GM13977 (cell line): ENCODE measurements around the gene TLN1.

ENCODE experiments used
- DNase-seq: peaks from one replicate; pipeline ENCODE4 v3.0.0; 2012; ENCODE audit warnings: low spot score
- CTCF ChIP-seq: IDR thresholded peaks from 2 replicates; pipeline ENCODE4 v1.5.1; 2012; ENCODE audit warnings: mild to moderate bottlenecking, control low read depth; ENCODE audit not compliant: insufficient read depth; ENCODE audit errors: extremely low read depth, missing control alignments
- in situ Hi-C: fragments of 300-500 bp; cut with MboI; formaldehyde crosslinking; loops from one replicate; pipeline ENCODE4 v1.12.0; 2022; ENCODE audit warnings: low sequenced_read_pairs, low pct_unique_long_range_greater_than_20kb, mixed read lengths, inconsistent platforms; ENCODE audit not compliant: unreplicated experiment

TLN1 gene

GRCh38 chr9:35673132-35674024, 58.6 kb downstream of the TLN1 start, which contains the start of gene CA9:
Gene CA9 (plus strand): TSS chr9:35673928. CDS start chr9:35673960, 32 bp downstream.
- in situ Hi-C loops: no loop called here
- no peak for DNase-seq
- TF ChIP-seq CTCF: no peak

DNA sequence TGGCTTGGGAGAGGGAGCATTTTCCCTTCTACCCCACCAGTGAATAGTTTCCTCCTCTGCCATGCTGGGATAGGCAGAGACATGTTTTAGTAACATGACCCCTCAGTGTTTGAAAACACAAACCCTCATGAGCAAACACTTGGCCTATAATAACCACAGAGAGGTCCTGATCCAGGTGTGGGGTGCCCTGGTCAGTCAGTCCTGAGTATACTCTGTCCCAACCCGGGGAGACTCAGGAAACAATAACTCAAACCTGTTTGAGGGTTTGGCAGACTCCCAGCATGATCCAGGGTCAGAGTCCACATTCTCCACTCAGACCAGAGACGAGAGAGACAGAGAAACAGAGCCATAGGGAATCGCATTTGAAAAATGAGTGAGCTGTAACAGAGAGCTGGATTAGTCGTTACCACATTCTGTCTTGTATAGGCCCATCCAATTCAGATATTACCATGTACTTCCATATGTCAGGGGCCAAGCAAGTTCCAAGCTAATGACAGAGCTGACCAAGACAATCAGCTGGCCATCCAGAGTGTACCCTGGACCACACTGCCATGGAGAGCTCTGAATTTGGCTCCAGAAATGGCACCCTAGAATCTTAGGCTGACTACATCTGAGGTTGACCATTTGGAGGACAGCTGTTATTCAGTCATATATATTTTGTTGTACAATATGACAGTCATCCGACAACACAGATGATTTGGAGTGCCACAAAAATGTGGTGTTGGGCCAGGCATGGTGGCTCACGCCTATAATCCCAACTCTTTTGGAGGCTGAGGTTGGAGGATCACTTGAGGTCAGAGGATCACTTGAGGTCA, 62.5 kb downstream of the TLN1 start:
- in situ Hi-C loops: loop anchor here (10.0 kb wide), 1 partner anchor 55 kb away; no protein-coding TSS in a partner anchor
- DNase-seq: no peak
- no peak for TF ChIP-seq CTCF

DNA sequence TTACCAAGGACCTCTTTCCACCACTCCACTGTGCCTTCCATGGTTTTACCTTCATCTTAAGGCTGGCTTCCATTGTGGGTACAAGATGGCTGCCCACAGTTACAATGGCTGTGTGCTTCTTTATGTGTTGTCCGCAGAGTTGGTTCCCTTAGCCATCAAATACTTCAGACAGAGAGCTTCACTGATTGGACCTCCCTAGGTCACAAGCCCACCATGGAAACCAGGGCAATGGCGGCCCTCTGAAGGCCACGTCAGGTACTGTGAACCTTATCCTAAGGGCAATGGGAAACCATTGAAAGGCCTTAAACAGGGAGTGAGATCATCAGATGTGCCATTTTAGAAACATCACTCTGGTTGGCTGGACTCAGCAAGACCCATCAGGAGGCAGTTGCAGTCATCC, 64.1 kb downstream of the TLN1 start:
- in situ Hi-C loops: loop anchor here (10.0 kb wide), 1 partner anchor 57 kb away; no protein-coding TSS in a partner anchor
- TF ChIP-seq CTCF: no peak
- no peak for DNase-seq

- TF ChIP-seq CTCF: no peak
- no peak for DNase-seq
- in situ Hi-C loops: loop anchor here (10.0 kb wide), 1 partner anchor 58 kb away; no protein-coding TSS in a partner anchor
Measured at GRCh38 chr9:35666549-35666948, 65.4 kb downstream of the TLN1 start.

DNA sequence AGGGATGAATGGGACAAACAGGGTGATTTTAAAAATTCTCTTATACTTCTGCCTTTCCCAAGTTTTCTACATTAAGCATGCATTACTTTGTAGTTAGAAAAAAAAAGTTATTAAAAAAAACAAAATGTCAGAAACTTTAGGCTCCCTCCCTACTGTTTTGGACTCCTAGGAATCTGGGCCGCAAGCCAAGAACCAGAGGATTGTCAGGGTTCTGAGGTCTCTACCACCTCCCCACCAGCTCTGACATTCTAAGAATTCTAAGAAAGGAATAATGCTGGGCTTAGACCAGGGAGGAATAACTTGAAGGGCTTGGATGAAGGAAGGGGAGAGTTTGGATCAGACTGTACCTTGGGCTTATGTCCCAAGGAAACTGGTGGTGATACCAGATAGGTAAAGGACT, 66.0 kb downstream of the TLN1 start:
- no peak for TF ChIP-seq CTCF
- no peak for DNase-seq
- in situ Hi-C loops: loop anchor here (10.0 kb wide), 1 partner anchor 59 kb away; no protein-coding TSS in a partner anchor

- no peak for TF ChIP-seq CTCF
- in situ Hi-C loops: loop anchor here (10.0 kb wide), 1 partner anchor 59 kb away; no protein-coding TSS in a partner anchor
- no peak for DNase-seq
Measured at GRCh38 chr9:35665471-35665818, 66.5 kb downstream of the TLN1 start.
